ENCODE measurements around the gene TMEM179. TPM values are rescaled to one million over a fixed set of nuclear protein-coding genes. Genes with fewer than 3 reads are reported as not detected.
A peak's percentile ranks its signal among the peaks of the same experiment; 100 is the strongest.

Gene TMEM179
- total RNA-seq, 3 donors from 2014 or later, result 0.64 to 8.4 (median 0.82) TPM

DNA sequence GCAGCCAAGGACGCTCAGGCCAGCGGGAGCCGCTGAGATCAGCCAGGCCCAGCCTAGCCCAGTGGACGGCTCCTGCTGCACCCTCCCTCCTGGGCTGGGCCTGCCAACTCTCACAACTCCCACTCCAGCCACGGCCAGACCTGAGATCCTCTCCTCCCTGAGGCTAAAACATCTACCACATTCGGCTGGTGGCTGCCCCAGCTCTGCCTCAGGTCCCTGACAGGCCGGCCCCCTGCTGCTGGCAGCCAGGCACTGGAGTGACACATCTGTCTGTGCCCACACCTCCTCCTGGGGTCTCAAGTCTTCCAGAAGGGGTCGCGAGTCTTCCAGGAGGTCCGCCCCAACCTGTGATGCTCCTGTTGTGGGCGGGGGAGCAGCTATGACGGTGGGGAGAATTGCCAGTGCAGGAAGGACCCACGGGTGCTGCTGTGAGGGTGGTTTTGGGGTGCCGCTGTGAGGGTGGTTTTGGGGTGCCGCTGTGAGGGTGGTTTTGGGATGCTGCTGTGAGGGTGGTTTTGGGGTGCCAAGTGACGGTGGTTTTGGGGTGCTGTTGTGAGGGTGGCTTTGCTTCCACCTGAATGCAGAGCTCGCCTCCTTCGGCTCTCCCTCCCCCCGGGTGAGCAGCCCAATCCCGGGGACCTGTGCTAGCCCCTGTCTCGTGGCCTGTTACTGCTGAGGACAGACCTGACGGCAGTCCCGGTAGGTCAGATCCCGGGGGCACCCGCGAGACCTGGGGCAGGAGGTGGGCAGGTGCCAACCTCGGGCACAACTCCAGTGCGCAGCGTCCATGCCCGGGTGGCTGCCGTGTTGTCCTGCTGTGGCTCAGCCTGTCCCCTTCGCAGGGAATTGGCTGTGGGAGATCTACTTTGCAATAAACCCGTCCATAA lies 52.5 kb downstream of the TMEM179 start:
- intact Hi-C loops (cut with DNase I, micrococcal nuclease), result no loop called here
- no peaks in the 10 kb centered on the region for H3K9me3 ChIP-seq
- H3K4me1 ChIP-seq (ENCODE audit: low read depth), result no peaks in the 10 kb centered on the region
- peak in 2 of 3 donors; percentile 11 to 31 for DNase-seq
- H3K4me3 ChIP-seq, result no peak overlapping the region
- ATAC-seq, result no peak
- TF ChIP-seq, protein P1, sequence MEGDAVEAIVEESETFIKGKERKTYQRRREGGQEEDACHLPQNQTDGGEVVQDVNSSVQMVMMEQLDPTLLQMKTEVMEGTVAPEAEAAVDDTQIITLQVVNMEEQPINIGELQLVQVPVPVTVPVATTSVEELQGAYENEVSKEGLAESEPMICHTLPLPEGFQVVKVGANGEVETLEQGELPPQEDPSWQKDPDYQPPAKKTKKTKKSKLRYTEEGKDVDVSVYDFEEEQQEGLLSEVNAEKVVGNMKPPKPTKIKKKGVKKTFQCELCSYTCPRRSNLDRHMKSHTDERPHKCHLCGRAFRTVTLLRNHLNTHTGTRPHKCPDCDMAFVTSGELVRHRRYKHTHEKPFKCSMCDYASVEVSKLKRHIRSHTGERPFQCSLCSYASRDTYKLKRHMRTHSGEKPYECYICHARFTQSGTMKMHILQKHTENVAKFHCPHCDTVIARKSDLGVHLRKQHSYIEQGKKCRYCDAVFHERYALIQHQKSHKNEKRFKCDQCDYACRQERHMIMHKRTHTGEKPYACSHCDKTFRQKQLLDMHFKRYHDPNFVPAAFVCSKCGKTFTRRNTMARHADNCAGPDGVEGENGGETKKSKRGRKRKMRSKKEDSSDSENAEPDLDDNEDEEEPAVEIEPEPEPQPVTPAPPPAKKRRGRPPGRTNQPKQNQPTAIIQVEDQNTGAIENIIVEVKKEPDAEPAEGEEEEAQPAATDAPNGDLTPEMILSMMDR (IDR thresholded peaks at IDR 0.05), result no peak
- no peaks in the 10 kb centered on the region for H3K36me3 ChIP-seq (ENCODE audit: low read depth)

DNA sequence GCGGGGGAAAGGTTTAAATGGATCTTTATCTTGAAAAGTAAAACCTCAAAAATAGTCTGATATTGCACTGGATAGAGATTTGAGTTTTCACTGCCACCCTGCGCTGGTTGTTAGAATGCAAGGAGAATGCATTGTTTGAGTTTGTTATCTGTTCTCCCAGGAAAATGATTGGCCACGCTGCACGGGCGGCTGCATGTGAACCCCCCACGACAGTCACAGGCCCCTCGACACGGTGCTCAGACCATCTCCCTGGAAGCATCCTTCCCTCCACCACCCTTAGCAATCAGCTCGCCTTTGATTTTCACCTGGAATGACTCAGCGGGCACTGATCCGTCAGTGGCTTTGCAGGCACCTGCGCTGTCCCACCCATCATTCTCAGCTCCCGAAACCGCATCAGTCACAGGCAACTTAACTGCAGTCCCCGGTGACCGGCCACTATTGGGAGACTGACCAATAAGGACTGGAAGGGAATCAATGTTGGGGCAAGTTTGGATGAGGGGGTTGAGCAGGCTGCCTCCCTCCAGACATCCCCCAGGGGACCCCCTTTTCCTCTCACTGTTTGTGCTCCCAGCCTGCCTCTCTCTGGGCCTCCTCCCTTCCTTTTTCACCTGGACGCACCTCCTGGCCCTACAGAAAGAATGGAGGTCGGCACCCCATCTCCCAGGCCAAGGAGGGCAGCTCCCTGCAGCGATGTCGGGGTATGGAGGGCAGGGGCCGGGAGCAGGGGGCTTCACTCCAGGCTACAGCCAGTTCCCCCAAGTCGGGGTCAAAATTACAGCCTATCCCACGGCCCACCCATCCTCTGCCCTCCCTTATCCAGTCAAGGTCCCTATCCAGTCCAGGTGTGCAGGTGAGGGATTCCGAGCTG lies 53.5 kb downstream of the TMEM179 start:
- H3K9me3 ChIP-seq, result no peaks in the 10 kb centered on the region
- intact Hi-C loops (cut with DNase I, micrococcal nuclease), result no loop called here
- H3K4me1 ChIP-seq (ENCODE audit: low read depth), result no peaks in the 10 kb centered on the region
- no peaks in the 10 kb centered on the region for H3K36me3 ChIP-seq (ENCODE audit: low read depth)
- ATAC-seq (no peak), DNase-seq (peak in 2 of 3 donors; percentile 12 to 24)
- TF ChIP-seq, protein P1 (IDR thresholded peaks at IDR 0.05), result no peak
- no peak overlapping the region for H3K4me3 ChIP-seq

DNA sequence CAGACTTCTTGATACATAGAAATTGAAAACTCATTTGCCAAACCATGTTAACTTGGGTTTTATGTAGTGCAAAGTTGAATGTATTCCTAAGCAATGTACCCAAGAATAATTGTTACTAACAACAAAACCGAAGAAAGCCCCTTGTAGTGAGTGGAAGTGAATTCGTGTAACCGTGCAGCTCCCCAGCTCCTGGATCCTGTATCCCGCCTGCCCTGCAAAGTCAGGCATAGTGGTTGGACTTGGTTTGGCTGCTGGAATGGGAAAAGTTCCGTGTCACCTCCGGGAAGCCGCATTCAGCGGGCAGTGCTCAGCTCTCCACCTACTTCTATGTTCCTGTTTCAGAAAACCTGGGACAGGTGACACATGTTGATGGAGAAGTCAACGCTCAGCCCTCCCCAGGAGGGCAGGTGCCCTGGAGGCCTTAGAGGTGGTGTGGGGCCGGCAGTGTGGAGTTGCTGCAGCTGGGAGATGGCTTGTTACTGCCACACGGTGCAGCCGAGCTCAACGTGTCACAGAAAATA lies 54.2 kb downstream of the TMEM179 start:
- TF ChIP-seq, protein P1 (IDR thresholded peaks at IDR 0.05), result no peak
- Histone ChIP-seq H3K36me3 (ENCODE audit: low read depth) (no peaks in the 10 kb centered on the region), H3K4me3 (no peak overlapping the region), H3K4me1 (ENCODE audit: low read depth) (no peaks in the 10 kb centered on the region), H3K9me3 (no peaks in the 10 kb centered on the region)
- intact Hi-C loops (cut with DNase I, micrococcal nuclease), result no loop called here
- ATAC-seq (no peak), DNase-seq (peak in 1 of 3 donors; percentile 14)

DNA sequence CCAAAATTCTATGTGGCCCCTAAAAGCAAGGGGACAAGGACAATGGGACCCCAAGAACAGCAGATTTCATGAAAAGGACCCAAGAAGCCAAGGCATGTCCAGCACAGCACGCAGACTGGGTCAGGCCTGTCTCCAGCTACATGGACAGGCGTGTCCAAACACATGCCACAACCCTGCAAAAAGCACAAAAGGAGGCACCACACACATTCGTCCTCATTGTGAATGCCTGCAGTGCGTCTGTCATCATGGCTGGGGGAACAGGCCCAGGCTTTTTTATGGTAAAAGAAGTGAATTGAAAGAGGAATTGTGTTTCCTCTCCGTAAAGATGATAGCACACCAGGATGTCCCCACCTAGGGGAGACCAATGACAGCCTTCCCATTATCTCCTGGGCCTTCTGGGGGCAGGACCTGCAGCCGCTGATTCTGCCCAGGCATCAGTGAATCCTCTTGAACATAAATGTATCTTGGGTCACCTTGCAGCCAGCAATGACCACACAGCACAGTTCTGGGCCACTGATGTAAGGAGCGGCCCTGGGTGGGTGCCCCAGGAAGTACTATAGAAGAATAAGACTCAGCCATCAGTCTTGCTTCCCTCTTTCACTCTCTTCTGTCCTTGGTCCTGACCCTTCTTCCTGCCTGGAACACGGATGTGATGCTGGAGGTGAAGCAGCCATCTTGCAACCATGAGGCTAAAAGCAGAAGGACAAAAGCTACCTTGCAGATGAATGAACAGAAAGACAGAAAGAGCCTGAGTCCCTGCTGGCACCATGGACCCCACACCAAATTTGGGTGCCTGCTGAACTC lies 54.8 kb downstream of the TMEM179 start:
- peak in 1 of 3 donors; percentile 1 for DNase-seq
- Histone ChIP-seq H3K9me3 (no peaks in the 10 kb centered on the region), H3K4me1 (ENCODE audit: low read depth) (no peaks in the 10 kb centered on the region), H3K36me3 (ENCODE audit: low read depth) (no peaks in the 10 kb centered on the region), H3K4me3 (no peak overlapping the region)
- intact Hi-C loops (cut with DNase I, micrococcal nuclease), result no loop called here
- TF ChIP-seq, protein P1 (IDR thresholded peaks at IDR 0.05), result no peak
- no peak for ATAC-seq

Measured in mucosa of descending colon (tissue), 3 donors.